Measurements from ENCODE around the gene SFSWAP.
"Not testable (repeated sequence)": the region's sequence is repeated elsewhere in the genome, so short reads cannot be mapped to it uniquely, and the experiment has no call there.

The SFSWAP gene

DNA sequence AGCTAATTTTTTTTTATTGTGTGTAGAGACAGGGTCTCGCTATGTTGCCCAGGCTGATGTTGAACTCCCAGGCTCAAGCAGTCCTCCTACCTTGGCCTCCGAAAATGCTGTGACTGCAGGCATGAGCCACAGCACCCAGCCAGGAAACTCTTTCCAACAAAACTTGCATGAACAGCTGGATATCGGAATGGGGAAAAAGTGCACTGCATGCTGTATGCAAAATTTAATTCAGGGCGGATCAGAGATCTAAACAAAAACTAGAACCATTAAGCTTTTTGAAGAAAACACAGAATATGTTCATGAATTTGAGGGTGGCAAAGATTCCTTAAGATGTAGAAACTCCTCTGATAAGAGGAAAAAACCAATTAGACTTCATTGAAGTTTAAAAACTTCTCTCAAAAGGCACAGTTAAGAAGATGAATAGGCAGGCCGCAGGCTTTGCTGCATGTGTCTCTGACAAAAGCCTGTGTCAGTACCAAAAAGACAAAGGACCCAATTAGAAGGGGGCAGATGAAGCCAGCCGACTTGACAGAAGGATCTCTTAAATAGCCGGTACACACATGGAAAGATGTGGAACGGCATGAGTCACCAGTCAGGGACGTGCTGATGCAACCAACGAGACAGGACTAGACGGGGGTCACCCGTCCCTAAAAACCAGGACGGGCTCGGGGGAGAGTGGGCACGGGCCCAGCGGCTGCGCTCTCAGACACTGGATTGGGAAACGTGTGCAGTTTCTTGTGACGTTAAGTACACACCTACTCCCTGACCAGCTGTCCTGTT lies 82.5 kb downstream of the SFSWAP start:
- DNase-seq (ENCODE audit: low spot score): no peak

DNA sequence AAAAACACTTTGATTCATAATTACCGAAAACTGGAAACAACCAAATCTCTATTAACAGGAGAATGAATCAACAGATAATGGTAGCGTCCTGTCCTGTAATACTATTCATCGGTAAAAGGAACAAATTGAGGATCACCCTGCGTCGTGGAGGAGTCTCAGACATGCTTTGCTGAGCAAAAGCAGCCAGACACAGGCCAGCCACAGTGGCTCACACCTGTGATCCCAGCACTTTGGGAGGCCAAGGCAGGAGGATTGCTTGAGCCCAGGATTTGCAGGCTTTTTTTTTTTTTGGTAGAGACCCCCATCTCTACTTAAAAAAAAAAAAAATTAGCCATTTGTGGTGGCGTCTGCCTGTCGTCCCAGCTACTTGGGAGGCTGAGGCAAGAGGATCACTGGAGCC lies 83.2 kb downstream of the SFSWAP start:
- DNase-seq (ENCODE audit: low spot score): no peak

- no peak for DNase-seq (ENCODE audit: low spot score)
These were observed 83.7 kb downstream of the SFSWAP start for GRCh38 chr12:131794573-131794972.

DNA sequence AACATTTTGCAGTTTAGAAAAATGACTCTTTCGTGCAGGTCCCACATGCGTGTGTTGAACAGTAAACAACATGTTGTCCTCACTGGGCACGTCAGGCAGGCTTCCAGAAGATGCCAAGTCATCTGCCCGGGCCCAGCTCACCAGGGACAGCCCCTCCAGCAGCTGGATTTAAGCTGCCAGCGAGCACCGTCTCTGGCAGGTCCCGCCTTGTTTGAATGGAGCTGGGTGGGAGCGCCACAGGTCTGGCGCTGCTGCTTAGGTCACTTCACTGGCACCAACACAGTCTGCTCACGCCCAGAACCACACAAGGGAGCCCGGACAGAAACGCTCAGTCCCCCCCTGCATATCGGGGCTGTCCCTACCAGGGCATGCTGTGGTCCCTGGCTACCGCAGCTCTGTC lies 84.2 kb downstream of the SFSWAP start:
- DNase-seq (ENCODE audit: low spot score): no peak

DNA sequence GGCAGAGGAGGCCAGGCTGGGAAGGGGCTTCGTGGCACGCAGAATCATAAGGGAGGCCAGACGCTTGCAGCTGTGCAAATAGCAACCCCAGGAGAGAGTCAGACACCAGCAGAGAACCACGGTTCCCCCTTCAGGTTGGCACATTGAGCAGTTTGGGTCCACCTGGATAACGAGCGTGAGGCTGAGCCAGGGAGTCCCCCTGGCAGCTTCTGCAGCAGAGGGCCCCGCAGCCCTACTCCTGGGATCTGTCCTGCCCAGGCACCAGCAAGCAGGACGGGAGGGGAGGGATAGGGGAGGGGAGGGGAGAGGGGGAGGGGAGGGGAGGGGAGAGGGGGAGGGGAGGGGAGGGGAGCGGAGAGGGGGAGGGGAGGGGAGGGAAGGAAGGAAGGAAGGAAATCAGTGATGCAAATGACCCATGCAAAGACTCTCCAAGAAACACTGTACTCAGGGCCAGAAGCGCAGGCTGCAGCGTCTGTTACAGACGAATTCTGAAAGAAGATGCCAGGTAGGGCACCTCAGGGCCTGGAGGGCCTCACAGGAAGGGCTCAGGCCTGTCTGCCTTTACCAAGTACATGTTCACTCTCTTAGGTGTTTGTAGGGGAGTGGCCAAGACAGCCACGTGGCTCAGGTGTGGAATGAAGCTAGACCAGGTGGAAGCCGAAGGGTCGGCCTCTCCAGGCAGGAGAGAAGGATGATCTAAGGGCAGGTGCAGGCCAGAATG lies 85.0 kb downstream of the SFSWAP start:
- no peak for DNase-seq (ENCODE audit: low spot score)

- DNase-seq (ENCODE audit: low spot score): no peak
These were observed 85.5 kb downstream of the SFSWAP start for GRCh38 chr12:131796411-131796736.

GRCh38 chr12:131796754-131797587 lies 86.1 kb downstream of the SFSWAP start:
- DNase-seq (ENCODE audit: low spot score): no peak

DNA sequence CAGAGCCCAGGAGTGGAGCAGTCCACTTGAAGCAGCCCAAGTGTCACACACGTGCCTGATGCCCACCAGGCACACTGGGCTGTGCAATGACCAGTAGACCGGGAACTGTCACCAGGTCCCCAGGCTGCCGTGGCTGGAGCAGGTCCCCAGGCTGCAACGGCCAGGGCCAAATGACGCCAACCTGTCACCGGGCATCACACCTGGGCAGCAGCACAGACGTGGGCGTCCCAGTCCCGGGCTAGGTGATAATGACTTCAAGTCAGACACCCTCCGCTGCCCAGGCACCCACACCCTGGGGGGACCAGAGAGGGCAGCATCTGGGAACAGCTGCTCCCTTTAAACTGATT lies 86.7 kb downstream of the SFSWAP start:
- no peak for DNase-seq (ENCODE audit: low spot score)

GRCh38 chr12:131799195-131799594 lies 88.3 kb downstream of the SFSWAP start:
- no peak for DNase-seq (ENCODE audit: low spot score)

- no peak for DNase-seq (ENCODE audit: low spot score)
These were observed 89.1 kb downstream of the SFSWAP start for GRCh38 chr12:131799828-131800593.

DNA sequence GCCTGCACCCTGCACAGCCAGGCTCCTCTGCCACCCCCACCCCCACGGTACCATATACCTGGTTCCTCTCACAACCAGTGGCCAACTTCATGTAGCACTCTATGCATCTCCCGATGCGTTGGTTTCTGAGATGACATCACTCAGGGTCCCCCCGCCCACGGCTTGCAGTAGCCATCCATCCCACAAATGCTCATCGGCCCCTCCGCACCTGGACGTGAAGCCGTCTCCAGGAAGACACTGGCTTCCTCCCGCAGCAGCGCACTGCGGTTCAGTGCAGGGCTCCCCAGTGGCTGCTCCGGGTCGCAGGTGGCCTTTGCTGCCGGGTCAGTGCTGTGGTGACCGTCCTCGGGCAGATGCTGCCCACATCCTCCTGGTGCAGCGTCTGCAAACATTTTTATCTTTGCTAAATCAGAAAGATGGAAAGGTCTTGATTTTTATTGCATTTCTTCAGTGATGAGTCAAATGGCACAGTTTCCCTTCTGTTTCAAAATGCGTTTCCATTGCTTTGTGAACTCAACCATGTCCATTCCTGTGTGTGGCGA lies 89.8 kb downstream of the SFSWAP start:
- no peak for DNase-seq (ENCODE audit: low spot score)

DNA sequence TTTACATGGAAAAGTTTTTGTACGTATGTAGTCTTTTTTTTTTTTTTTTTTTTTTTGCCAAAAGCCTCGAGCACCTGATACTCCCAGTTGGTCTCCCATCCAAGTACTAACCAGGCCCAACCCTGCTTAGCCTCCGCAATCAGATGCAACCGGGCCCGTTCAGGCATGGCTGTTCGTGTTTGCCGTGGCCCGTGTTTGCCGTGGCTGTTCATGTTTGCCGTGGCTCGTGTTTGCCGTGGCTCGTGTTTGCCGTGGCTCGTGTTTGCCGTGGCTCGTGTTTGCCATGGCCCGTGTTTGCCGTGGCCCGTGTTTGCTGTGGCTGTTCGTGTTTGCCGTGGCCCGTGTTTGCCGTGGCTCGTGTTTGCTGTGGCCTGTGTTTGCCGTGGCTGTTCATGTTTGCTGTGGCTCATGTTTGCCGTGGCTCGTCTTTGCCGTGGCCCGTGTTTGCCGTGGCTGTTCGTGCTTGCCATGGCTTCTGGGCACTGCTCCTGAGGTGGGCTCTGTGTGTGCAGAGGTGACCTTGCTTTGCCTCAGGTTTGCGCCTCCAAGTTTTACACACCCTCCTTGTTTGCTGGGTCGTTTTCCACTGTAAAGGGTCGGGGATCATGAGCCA lies 90.5 kb downstream of the SFSWAP start:
- DNase-seq (ENCODE audit: low spot score): no peak

- no peak for DNase-seq (ENCODE audit: low spot score)
These were observed 93.2 kb downstream of the SFSWAP start for GRCh38 chr12:131803961-131804521.

DNA sequence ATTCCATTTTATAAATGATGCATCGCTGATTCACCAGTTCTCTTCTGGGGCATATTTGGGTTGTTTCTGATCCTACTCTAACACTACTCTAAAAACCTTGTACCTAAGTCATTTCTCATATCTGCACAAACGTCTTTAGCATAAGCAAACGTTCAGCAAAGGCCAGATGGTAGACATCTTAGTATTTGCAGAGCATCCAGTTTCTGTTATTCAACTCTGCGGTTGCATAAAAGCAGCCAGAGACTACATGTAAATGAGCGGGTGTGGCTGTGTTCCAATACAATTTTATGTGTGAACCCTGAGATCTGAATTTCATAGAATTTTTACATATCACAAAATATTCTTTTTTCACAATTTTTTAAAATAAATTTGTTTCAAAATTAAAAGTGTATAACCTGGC lies 94.5 kb downstream of the SFSWAP start:
- no peak for DNase-seq (ENCODE audit: low spot score)

- no peak for DNase-seq (ENCODE audit: low spot score)
These were observed 95.8 kb downstream of the SFSWAP start for GRCh38 chr12:131806674-131807073.

GRCh38 chr12:131808744-131809371 lies 98.0 kb downstream of the SFSWAP start:
- no peak for DNase-seq (ENCODE audit: low spot score)

- not testable (repeated sequence) for DNase-seq (ENCODE audit: low spot score)
These were observed 98.8 kb downstream of the SFSWAP start for GRCh38 chr12:131809476-131810254.

- no peak for DNase-seq (ENCODE audit: low spot score)
These were observed 99.8 kb downstream of the SFSWAP start for GRCh38 chr12:131810726-131811125.

DNA sequence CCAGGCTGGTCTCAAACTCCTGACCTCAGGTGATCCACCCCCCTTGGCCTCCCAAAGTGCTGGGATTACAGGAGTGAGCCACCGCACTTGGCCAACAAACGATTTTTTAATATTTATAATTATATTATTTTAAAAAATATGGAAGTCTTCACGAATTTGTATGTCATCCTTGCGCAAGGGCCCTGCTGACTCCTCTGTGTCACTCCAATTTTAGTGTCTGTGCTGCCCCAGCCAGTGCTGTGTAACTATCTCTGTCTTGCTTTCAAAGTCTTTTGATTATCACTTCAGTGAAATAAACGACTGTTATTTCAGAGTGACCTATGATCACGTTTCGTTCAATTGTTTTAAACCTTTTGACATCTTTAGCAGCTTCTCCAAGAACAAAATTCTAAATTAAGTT lies 104.2 kb downstream of the SFSWAP start:
- no peak for DNase-seq (ENCODE audit: low spot score)

DNA sequence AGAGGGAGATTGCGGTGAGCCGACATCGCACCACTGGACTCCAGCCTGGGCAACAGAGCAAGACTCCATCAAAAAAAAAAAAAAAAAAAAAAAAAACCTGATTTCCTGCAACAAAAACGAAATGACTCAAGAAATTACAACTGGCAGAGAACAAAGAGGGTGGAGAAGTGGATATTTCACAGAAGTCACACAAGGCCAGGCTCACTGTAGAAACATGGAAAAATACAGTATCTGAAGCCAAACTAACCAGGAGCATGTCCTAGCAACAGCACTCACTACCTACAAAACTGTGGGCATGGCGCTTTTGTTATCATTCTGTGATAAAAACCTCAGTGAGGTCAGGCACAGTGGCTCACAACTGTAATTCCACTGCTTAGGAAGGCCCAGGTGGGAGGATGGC lies 105.6 kb downstream of the SFSWAP start:
- DNase-seq (ENCODE audit: low spot score): no peak

All from HuH-7.5 (cell line).